Upper lobe of left lung (tissue), 4 donors: ENCODE data around the gene CUTA.

Experiments used
- EP300 ChIP-seq, 4 donors: sonication (generic); formaldehyde crosslinking; IDR thresholded peaks; one replicate each; pipeline ENCODE4 v1.5.1; 2017; ENCODE audit warnings: antibody characterized with exemption in 4 of 4, control low read depth in 2 of 4
- POLR2A ChIP-seq, 4 donors: fragments of 450-650 bp; IDR thresholded peaks; one replicate each; pipeline ENCODE4 v1.5.1; 2016 to 2017; ENCODE audit warnings: antibody characterized with exemption in 4 of 4, mild to moderate bottlenecking in 2 of 4
- POLR2AphosphoS5 ChIP-seq, 2 donors: sonication (generic); formaldehyde crosslinking; IDR thresholded peaks; one replicate each; pipeline ENCODE4 v1.5.1; 2017; ENCODE audit warnings: antibody characterized with exemption in 2 of 2
- TF ChIP-seq, protein P1 (sequence below), 6 experiments: fragments of 450-650 bp in 4 of 6; fragments of 200-600 bp in 2 of 6; sonication (generic) in 2 of 6; IDR thresholded peaks; one replicate each; pipeline ENCODE4 v1.5.1; 2016 to 2019; ENCODE audit warnings: antibody characterized with exemption in 6 of 6

DNA sequence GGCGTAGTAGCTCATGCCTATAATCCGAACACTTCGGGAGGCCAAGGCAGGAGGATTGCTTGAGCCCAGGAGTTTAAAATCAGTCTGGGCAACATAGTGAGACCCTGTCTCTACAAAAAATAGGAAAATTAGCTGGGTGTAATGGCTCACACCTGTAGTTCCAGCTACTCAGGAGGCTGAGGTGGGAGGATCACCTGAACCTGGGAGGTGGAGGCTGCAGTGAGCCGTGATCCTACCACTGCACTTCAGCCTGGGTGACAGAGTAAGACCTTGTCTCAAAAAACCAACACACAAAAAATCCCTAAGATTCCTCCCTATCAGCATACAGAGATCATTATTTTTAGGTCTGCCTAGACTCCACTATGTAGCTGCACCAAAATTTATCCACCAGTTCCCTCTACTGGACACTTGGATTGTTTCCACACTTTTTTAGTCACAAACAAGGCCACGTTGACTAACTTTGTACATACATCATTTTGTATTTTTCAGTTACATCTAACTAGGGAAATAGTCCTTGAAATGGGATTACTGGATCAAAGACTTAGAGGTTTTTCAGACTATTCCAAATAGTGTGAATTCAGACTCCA is 10.7 kb downstream of the CUTA start:
- TF ChIP-seq, protein P1, sequence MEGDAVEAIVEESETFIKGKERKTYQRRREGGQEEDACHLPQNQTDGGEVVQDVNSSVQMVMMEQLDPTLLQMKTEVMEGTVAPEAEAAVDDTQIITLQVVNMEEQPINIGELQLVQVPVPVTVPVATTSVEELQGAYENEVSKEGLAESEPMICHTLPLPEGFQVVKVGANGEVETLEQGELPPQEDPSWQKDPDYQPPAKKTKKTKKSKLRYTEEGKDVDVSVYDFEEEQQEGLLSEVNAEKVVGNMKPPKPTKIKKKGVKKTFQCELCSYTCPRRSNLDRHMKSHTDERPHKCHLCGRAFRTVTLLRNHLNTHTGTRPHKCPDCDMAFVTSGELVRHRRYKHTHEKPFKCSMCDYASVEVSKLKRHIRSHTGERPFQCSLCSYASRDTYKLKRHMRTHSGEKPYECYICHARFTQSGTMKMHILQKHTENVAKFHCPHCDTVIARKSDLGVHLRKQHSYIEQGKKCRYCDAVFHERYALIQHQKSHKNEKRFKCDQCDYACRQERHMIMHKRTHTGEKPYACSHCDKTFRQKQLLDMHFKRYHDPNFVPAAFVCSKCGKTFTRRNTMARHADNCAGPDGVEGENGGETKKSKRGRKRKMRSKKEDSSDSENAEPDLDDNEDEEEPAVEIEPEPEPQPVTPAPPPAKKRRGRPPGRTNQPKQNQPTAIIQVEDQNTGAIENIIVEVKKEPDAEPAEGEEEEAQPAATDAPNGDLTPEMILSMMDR (IDR thresholded peaks at IDR 0.05), result peak in 2 of 6 experiments; percentile 13 to 34
- TF ChIP-seq EP300 (IDR thresholded peaks at IDR 0.05), result no peak
- no peak for TF ChIP-seq POLR2AphosphoS5 (IDR thresholded peaks at IDR 0.05)
- TF ChIP-seq POLR2A (IDR thresholded peaks at IDR 0.05), result no peak
